Duodenal mucosa (tissue), 2 donors: Measurements from ENCODE around the gene SYCP2.
A peak's percentile ranks its signal among the peaks of the same experiment; 100 is the strongest.

ENCODE experiments used
- H3K27ac ChIP-seq: one replicate; pipeline ENCODE4 v1.7.0; 2013; ENCODE audit warnings: low read depth, low read length
- H3K27me3 ChIP-seq, 2 donors: one replicate each; pipeline ENCODE4 v1.7.0; 2013; ENCODE audit warnings: low read length in 2 of 2, control low read depth in 1 of 2; ENCODE audit not compliant: insufficient read depth in 2 of 2, control insufficient read depth in 1 of 2
- H3K36me3 ChIP-seq, 2 donors: one replicate each; pipeline ENCODE4 v1.7.0; 2013; ENCODE audit warnings: low read length in 2 of 2, control low read depth in 1 of 2; ENCODE audit not compliant: insufficient read depth in 2 of 2, control insufficient read depth in 1 of 2
- H3K4me1 ChIP-seq, 2 donors: one replicate each; pipeline ENCODE4 v1.7.0; 2013; ENCODE audit warnings: low read length in 2 of 2, control low read depth in 1 of 2; ENCODE audit not compliant: insufficient read depth in 2 of 2, control insufficient read depth in 1 of 2
- H3K4me3 ChIP-seq, 2 donors: one replicate each; pipeline ENCODE4 v1.7.0; 2013; ENCODE audit warnings: low read length in 2 of 2, low read depth in 1 of 2
- H3K9ac ChIP-seq, 2 donors: one replicate each; pipeline ENCODE4 v1.7.0; 2013; ENCODE audit warnings: low read length in 2 of 2, low read depth in 1 of 2
- H3K9me3 ChIP-seq, 2 donors: one replicate each; pipeline ENCODE4 v1.7.0; 2013; ENCODE audit warnings: low read length in 2 of 2, control low read depth in 1 of 2; ENCODE audit not compliant: control insufficient read depth in 1 of 2

The SYCP2 gene

DNA sequence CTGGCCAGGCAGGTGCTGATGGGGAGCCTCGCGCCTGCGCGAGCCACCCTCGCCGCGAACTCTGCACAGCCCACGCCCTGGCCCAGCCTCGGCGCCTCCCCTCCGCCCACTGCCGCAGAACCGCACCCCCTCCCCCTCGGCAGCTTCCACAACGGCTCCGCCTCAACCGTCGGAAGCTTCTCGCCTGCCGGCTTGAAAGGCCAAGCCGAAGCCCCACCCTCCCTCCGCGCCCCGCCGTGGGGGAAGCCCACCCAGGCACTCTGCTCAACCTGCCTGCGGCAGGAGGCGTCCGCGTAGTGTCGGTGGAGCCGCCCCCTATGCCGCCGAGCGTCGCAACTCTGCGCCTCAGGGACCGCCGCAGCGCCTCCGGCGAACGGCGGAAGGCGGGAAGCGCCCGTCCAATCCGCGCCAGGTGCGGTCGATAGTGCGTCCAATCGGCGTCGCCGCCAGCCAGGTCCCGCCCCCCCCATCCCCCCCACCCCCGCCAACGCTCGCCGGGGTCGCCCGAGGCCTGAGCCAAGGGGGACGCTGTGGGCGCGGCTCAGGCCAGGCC lies at the start of gene SYCP2:
TSS of gene SYCP2 (minus strand) at position 342 of the 553 bp plus-strand sequence. CDS start 11,224 bp downstream, outside the sequence.
- Histone ChIP-seq H3K9me3 (no peaks in the 10 kb centered on the region), H3K4me3 (peak within 1 kb of the TSS; percentile 68 to 73), H3K9ac (peak within 1 kb of the TSS; percentile 43 to 60), H3K36me3 (no peaks in the 10 kb centered on the region), H3K27me3 (no peaks in the 10 kb centered on the region), H3K27ac (peak within 1 kb of the TSS; percentile 31), H3K4me1 (peaks cover 12 to 23% of the 10 kb centered on the region in 2 donors)

DNA sequence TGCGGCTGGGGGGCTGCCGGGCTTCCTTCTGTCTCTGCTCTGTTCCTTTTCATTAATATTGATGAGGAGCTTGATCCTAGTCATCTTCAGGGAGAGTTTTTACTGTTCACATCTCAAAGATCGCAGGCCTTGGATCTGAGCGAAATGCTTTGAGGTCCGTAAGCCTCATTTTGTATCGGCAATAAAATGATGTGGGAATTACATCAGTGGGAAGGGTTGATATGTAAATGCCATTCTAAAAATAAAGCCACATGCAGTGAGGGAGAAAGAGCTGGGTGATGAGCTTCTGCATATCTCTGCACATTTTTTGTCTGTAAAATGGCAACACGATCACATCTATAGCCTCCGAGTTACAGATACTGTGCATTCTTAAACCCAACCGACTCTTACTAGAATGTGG lies 49.6 kb upstream of the SYCP2 start:
- Histone ChIP-seq H3K9me3 (no peaks in the 10 kb centered on the region), H3K27ac (no peak overlapping the region), H3K4me3 (no peak overlapping the region), H3K9ac (no peak overlapping the region), H3K27me3 (no peaks in the 10 kb centered on the region), H3K4me1 (no peaks in the 10 kb centered on the region), H3K36me3 (no peaks in the 10 kb centered on the region)

- Histone ChIP-seq H3K9ac (no peak overlapping the region), H3K27me3 (peaks cover 0 to 4% of the 10 kb centered on the region in 2 donors), H3K36me3 (no peaks in the 10 kb centered on the region), H3K27ac (no peak overlapping the region), H3K4me1 (peaks cover 0 to 2% of the 10 kb centered on the region in 2 donors), H3K9me3 (no peaks in the 10 kb centered on the region), H3K4me3 (no peak overlapping the region)
Measured at GRCh38 chr20:59977086-59977485, 43.6 kb upstream of the SYCP2 start.

DNA sequence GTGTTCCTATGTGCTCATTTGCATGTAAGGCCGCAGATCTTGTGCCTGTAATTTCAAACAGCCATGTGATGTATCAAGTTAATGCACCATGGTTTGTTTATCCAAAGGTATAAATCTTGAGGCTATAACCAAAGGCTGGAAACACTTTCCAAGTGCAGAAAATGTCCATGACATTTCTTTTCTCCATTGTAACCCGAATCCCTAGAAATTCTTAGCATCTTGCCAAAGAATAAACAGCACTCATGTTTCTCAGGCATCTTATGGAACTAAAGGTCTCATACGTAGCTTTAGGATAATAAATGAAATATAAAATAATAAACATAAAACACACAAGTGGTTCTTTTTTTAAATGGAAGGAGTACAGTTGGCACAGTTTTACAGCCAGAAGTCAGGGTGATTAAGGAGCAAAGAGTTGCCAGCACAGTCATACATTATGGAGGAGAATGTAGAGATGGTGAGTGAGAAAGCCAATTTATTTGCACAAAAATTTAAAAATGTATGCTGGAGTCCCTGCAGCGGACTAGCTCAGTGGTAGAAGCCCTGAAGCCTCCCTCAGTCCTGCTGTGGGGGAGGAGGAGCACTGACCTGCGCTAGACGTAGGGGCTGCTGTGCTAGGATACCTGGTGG lies 42.8 kb upstream of the SYCP2 start:
- Histone ChIP-seq H3K4me3 (no peak overlapping the region), H3K4me1 (peaks cover 0 to 8% of the 10 kb centered on the region in 2 donors), H3K36me3 (no peaks in the 10 kb centered on the region), H3K27ac (no peak overlapping the region), H3K9me3 (no peaks in the 10 kb centered on the region), H3K27me3 (peaks cover 0 to 4% of the 10 kb centered on the region in 2 donors), H3K9ac (no peak overlapping the region)

DNA sequence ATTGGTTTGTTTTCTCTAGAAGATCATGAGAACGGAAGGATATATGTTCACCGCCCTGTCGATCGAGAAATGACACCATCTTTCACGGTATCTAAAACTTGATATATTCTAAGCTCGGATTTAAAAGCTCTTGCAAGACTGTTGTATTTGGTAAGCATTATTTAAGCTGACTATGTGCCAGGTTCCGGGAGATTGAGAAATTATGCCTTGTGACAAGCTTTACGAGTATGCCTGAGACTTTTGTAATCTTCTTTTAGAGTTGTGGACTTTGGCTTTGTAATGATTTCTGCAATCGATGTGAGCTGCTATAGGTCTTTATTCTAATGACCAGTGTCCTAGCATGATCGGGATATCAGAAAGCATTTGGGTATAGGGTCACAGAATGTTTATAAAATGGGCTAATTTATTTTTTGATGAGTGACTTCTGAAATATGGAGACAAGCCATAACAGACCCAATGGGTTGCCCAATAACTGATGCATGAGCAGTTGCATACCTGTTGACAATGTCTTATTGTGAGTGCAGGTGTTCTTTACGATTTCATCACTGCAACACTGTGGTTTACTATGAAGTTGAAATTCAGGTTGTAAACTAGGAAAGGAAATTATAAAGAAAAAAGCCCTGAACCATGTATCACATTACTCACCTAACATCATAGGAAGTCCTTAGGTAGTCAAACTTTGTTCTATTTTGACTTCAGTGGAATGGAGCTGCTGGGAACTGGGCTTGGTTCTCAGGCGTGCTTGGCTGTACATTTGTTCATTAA lies 38.8 kb upstream of the SYCP2 start:
- peaks cover 0 to 4% of the 10 kb centered on the region in 2 donors for H3K27me3 ChIP-seq
- peaks cover 0 to 8% of the 10 kb centered on the region in 2 donors for H3K4me1 ChIP-seq
- H3K9ac ChIP-seq: no peak overlapping the region
- H3K27ac ChIP-seq: no peak overlapping the region
- no peaks in the 10 kb centered on the region for H3K9me3 ChIP-seq
- no peaks in the 10 kb centered on the region for H3K36me3 ChIP-seq
- H3K4me3 ChIP-seq: no peak overlapping the region

GRCh38 chr20:59971428-59971827 lies 38.0 kb upstream of the SYCP2 start:
- Histone ChIP-seq H3K4me3 (no peak overlapping the region), H3K36me3 (no peaks in the 10 kb centered on the region), H3K9me3 (no peaks in the 10 kb centered on the region), H3K27me3 (peaks cover 0 to 4% of the 10 kb centered on the region in 2 donors), H3K27ac (no peak overlapping the region), H3K9ac (no peak overlapping the region), H3K4me1 (peaks cover 0 to 8% of the 10 kb centered on the region in 2 donors)

DNA sequence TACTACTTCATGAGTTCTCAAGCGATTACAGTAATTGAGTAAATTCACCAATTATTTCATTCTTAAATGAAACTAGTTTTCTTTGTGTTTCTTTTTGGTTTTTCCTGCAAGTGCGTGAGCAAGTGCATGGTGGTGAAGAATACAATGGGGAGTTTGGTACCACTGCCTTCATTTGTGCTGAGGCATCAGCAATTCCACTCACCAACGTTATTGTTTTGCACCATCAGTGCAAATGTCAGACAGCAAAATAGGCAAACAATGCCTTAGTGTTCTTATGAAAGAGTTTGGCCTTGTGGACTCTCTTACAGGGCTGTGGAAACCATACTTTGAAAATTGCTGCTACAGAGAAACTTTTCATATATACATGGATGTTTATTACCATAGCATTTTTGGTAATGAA lies 33.0 kb upstream of the SYCP2 start:
- Histone ChIP-seq H3K27me3 (no peaks in the 10 kb centered on the region), H3K4me3 (no peak overlapping the region), H3K9ac (no peak overlapping the region), H3K27ac (no peak overlapping the region), H3K36me3 (no peaks in the 10 kb centered on the region), H3K4me1 (no peaks in the 10 kb centered on the region), H3K9me3 (no peaks in the 10 kb centered on the region)

DNA sequence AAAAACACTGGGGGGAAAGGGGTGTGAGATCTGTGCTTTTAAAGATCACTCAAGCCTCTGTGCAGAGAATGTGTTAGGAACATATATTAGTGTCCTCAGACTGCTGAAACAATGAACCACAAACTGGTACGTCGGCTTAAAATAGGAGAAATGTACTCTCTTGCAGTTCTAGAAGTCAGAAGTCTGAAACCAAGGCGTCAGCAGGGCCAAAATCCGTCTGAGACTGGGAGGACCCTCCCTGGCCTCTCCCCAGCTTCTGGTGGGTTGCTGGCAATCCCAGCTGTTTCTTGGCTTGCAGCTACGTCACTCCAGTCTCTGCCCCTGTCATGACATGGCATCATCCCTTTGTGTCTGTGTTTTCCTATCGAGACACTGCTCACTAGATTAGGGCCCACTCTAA lies 28.7 kb upstream of the SYCP2 start:
- H3K4me1 ChIP-seq: no peaks in the 10 kb centered on the region
- H3K27ac ChIP-seq: no peak overlapping the region
- no peaks in the 10 kb centered on the region for H3K9me3 ChIP-seq

GRCh38 chr20:59961423-59961822 lies 28.0 kb upstream of the SYCP2 start:
- no peaks in the 10 kb centered on the region for H3K27me3 ChIP-seq
- no peaks in the 10 kb centered on the region for H3K4me1 ChIP-seq
- no peak overlapping the region for H3K9ac ChIP-seq
- H3K9me3 ChIP-seq: no peaks in the 10 kb centered on the region
- no peaks in the 10 kb centered on the region for H3K36me3 ChIP-seq
- H3K4me3 ChIP-seq: no peak overlapping the region
- no peak overlapping the region for H3K27ac ChIP-seq

More for the DNA sequence above, 28.7 kb upstream of the SYCP2 start:
- no peaks in the 10 kb centered on the region for H3K27me3 ChIP-seq
- no peaks in the 10 kb centered on the region for H3K36me3 ChIP-seq
- H3K4me3 ChIP-seq: no peak overlapping the region
- H3K9ac ChIP-seq: no peak overlapping the region

- Histone ChIP-seq H3K4me3 (no peak overlapping the region), H3K9ac (no peak overlapping the region), H3K36me3 (no peaks in the 10 kb centered on the region), H3K9me3 (no peaks in the 10 kb centered on the region), H3K27ac (no peak overlapping the region), H3K4me1 (no peaks in the 10 kb centered on the region), H3K27me3 (no peaks in the 10 kb centered on the region)
Measured at GRCh38 chr20:59958626-59959025, 25.2 kb upstream of the SYCP2 start.
